HepG2 (cell line): ENCODE data around the gene LHFPL2. TPM values are rescaled to one million over a fixed set of nuclear protein-coding genes. Genes with fewer than 3 reads are reported as not detected.

ENCODE experiments used
- ASH2L ChIP-seq: fragments of 300-600, 200-600 bp; sonication (generic); IDR thresholded peaks from 2 replicates; pipeline ENCODE4 v1.7.0; 2017; ENCODE audit warnings: low read depth, mild to moderate bottlenecking, moderate library complexity, mixed read lengths, low read length; ENCODE audit not compliant: insufficient read length
- CEBPB ChIP-seq: IDR thresholded peaks from 2 replicates; pipeline ENCODE4 v1.6.1; 2011; ENCODE audit warnings: low read depth, low read length, improper control_type of control experiment, borderline replicate concordance
- MAZ ChIP-seq, 2 experiments: sonication (generic) in 1 of 2; formaldehyde crosslinking in 1 of 2; IDR thresholded peaks; 2 replicates each; pipeline versions ENCODE4 v1.5.0 to v1.6.1; 2012 to 2020; ENCODE audit warnings: low read depth in 2 of 2, mild to moderate bottlenecking in 2 of 2, borderline replicate concordance in 1 of 2, improper control_type of control experiment in 1 of 2, low read length in 1 of 2, missing genetic modification reagents in 1 of 2, moderate library complexity in 1 of 2
- MIER3 ChIP-seq: IDR thresholded peaks from 2 replicates; pipeline ENCODE4 v1.6.1; 2016; ENCODE audit warnings: missing compliant biosample characterization, borderline replicate concordance
- RAD21 ChIP-seq: fragments of 450-650 bp; formaldehyde crosslinking; IDR thresholded peaks from 2 replicates; pipeline ENCODE4 v1.5.0; 2020; ENCODE audit warnings: mild to moderate bottlenecking
- TBP ChIP-seq: sonication (generic); formaldehyde crosslinking; IDR thresholded peaks from 2 replicates; pipeline ENCODE4 v1.5.0; 2020; ENCODE audit warnings: missing genetic modification reagents
- TOE1 ChIP-seq: sonication (generic); formaldehyde crosslinking; IDR thresholded peaks from 2 replicates; pipeline ENCODE4 v1.4.0; 2020; ENCODE audit warnings: mild to moderate bottlenecking, missing genetic modification reagents
- ZIK1 ChIP-seq: sonication (generic); formaldehyde crosslinking; IDR thresholded peaks from 2 replicates; pipeline ENCODE4 v1.5.0; 2020; ENCODE audit warnings: mild to moderate bottlenecking, low read depth, missing genetic modification reagents, borderline replicate concordance
- ZNF607 ChIP-seq: sonication (generic); formaldehyde crosslinking; IDR thresholded peaks from 2 replicates; pipeline ENCODE4 v1.5.1; 2020; ENCODE audit warnings: missing genetic modification reagents, mild to moderate bottlenecking, borderline replicate concordance
- ZNF878 ChIP-seq: sonication (generic); formaldehyde crosslinking; IDR thresholded peaks from 2 replicates; pipeline ENCODE4 v1.8.1; 2023; ENCODE audit warnings: mild to moderate bottlenecking, missing genetic modification reagents, moderate library complexity
- polyA plus RNA-seq, 8 experiments: library from polyadenylated mRNA; depleted of rRNA in 3 of 8; stranded (reverse) in 7 of 8; unstranded in 1 of 8; fragments of >200 nt; fragmentation: Illumina TruSeq in 4 of 8; extraction: Trizol in 4 of 8; gene quantifications; 2 replicates each; pipeline versions ENCODE4 v1.2.1 to v1.2.3, GENCODE V29; 2011 to 2016; ENCODE audit warnings: low read depth in 4 of 8, missing spikeins in 1 of 8, mixed read lengths in 1 of 8; ENCODE audit not compliant: insufficient read depth in 1 of 8
- total RNA-seq, 5 experiments: library from RNA; depleted of rRNA; stranded (reverse); fragments of >200 nt; fragmentation: Illumina TruSeq; extraction: Trizol; gene quantifications; 2 replicates each; pipeline ENCODE4 v1.2.3, GENCODE V29; 2016; ENCODE audit warnings: low read depth in 1 of 5
- TF ChIP-seq, protein P1 (sequence below), 2 experiments: sonication (generic) in 1 of 2; formaldehyde crosslinking in 1 of 2; IDR thresholded peaks; 2 replicates each; pipeline versions ENCODE4 v1.4.0 to v1.6.1; 2018 to 2020; ENCODE audit warnings: missing genetic modification reagents in 2 of 2, borderline replicate concordance in 1 of 2, low read depth in 1 of 2, mild to moderate bottlenecking in 1 of 2, missing biosample characterization in 1 of 2
- TF ChIP-seq, protein P2 (sequence below): sonication (generic); formaldehyde crosslinking; IDR thresholded peaks from 2 replicates; pipeline ENCODE4 v1.5.0; 2020; ENCODE audit warnings: mild to moderate bottlenecking, missing genetic modification reagents
- TF ChIP-seq, protein P3 (sequence below): sonication (generic); formaldehyde crosslinking; IDR thresholded peaks from 2 replicates; pipeline ENCODE4 v1.4.0; 2020; ENCODE audit warnings: missing genetic modification reagents
- TF ChIP-seq, protein P4 (sequence below): sonication (generic); formaldehyde crosslinking; IDR thresholded peaks from 2 replicates; pipeline ENCODE4 v1.5.1; 2020; ENCODE audit warnings: mild to moderate bottlenecking, missing genetic modification reagents, moderate library complexity

The LHFPL2 gene
- total and polyA plus RNA-seq, 2 of the 13 experiments (the other 11 are each of a cell fraction or from before 2014, with no cell fraction given) = 6.0 to 20.0 TPM

DNA sequence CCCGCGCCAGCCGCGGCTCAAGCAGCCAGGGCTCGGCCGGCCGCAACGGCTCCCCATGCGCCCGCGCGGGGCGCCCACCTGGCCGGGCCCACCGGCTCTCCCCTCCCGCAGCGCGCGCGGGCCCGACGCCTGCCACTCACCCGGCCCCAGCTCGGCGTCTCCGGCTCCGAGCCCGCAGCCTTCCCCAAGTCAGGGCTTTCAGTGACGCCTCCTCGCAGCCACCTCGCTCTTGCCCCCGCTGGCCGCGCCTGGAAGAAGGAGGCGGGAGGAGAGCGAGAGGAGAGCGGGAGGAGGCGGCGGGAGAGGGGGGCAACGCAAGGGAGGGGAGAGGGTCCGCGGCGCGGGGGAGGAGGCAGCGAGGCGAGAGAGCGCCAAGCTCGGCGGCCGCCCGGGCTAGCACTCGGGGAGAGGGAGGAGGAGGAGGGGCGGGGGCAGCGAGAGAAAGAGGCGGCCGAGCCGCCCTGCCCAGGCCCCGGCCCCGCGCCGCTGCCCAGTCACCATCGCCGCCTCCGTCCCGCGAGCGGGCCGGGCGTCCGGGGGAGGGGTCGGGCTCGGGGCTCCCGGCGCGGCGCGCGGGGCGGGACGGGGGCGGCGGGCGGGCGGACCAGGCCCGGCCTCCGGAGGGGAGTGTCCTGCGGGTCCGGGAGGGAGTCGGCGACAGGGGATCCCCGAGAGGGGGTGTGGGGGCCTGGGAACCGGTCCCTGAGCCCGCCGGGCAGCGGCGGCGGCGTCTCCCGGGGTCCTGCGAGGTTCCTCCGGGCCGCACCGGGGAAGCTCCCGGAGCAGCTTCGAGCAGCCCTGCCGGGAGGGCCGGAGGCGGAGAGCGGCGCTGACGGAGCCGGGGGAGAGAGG is at the start of gene LHFPL2 (continued):
- TF ChIP-seq, protein P1, sequence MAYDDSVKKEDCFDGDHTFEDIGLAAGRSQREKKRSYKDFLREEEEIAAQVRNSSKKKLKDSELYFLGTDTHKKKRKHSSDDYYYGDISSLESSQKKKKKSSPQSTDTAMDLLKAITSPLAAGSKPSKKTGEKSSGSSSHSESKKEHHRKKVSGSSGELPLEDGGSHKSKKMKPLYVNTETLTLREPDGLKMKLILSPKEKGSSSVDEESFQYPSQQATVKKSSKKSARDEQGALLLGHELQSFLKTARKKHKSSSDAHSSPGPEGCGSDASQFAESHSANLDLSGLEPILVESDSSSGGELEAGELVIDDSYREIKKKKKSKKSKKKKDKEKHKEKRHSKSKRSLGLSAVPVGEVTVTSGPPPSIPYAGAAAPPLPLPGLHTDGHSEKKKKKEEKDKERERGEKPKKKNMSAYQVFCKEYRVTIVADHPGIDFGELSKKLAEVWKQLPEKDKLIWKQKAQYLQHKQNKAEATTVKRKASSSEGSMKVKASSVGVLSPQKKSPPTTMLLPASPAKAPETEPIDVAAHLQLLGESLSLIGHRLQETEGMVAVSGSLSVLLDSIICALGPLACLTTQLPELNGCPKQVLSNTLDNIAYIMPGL (CRISPR knock-in tag; IDR thresholded peaks at IDR 0.05; ENCODE audit: borderline replicate concordance in 1 of 2, low read depth in 1 of 2) = peak in 1 of 2 experiments; percentile 85; a peak in 1 of 4 replicates
- TF ChIP-seq, protein P2, sequence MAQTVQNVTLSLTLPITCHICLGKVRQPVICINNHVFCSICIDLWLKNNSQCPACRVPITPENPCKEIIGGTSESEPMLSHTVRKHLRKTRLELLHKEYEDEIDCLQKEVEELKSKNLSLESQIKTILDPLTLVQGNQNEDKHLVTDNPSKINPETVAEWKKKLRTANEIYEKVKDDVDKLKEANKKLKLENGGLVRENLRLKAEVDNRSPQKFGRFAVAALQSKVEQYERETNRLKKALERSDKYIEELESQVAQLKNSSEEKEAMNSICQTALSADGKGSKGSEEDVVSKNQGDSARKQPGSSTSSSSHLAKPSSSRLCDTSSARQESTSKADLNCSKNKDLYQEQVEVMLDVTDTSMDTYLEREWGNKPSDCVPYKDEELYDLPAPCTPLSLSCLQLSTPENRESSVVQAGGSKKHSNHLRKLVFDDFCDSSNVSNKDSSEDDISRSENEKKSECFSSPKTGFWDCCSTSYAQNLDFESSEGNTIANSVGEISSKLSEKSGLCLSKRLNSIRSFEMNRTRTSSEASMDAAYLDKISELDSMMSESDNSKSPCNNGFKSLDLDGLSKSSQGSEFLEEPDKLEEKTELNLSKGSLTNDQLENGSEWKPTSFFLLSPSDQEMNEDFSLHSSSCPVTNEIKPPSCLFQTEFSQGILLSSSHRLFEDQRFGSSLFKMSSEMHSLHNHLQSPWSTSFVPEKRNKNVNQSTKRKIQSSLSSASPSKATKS (CRISPR knock-in tag) = no peak
- TF ChIP-seq MIER3 (CRISPR knock-in tag) (no peak), ASH2L (peak; percentile 70), ZNF607 (CRISPR knock-in tag) (peak; percentile 10; the same call in 1 of the 2 replicates), TOE1 (CRISPR knock-in tag) (no peak), RAD21 (CRISPR knock-in tag) (peak; percentile 39; the same call in 1 of the 2 replicates), TBP (CRISPR knock-in tag) (no peak), CEBPB (no peak), ZIK1 (0 out of 2 replicates have a peak, but pooled peaks have one; percentile 22), ZNF878 (no peak), MAZ (IDR thresholded peaks at IDR 0.05; ENCODE audit: borderline replicate concordance, low read depth, low read length) (no peak; the same call in none of the 2 replicates), MAZ (CRISPR knock-in tag; IDR thresholded peaks at IDR 0.05; ENCODE audit: low read depth) (peak; percentile 49; the same call in 1 of the 2 replicates)
- TF ChIP-seq, protein P3, sequence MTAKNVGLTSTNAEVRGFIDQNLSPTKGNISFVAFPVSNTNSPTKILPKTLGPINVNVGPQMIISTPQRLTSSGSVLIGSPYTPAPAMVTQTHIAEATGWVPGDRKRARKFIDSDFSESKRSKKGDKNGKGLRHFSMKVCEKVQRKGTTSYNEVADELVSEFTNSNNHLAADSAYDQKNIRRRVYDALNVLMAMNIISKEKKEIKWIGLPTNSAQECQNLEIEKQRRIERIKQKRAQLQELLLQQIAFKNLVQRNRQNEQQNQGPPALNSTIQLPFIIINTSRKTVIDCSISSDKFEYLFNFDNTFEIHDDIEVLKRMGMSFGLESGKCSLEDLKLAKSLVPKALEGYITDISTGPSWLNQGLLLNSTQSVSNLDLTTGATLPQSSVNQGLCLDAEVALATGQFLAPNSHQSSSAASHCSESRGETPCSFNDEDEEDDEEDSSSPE = peak; percentile 12; the same call in 1 of the 2 replicates
- TF ChIP-seq, protein P4, sequence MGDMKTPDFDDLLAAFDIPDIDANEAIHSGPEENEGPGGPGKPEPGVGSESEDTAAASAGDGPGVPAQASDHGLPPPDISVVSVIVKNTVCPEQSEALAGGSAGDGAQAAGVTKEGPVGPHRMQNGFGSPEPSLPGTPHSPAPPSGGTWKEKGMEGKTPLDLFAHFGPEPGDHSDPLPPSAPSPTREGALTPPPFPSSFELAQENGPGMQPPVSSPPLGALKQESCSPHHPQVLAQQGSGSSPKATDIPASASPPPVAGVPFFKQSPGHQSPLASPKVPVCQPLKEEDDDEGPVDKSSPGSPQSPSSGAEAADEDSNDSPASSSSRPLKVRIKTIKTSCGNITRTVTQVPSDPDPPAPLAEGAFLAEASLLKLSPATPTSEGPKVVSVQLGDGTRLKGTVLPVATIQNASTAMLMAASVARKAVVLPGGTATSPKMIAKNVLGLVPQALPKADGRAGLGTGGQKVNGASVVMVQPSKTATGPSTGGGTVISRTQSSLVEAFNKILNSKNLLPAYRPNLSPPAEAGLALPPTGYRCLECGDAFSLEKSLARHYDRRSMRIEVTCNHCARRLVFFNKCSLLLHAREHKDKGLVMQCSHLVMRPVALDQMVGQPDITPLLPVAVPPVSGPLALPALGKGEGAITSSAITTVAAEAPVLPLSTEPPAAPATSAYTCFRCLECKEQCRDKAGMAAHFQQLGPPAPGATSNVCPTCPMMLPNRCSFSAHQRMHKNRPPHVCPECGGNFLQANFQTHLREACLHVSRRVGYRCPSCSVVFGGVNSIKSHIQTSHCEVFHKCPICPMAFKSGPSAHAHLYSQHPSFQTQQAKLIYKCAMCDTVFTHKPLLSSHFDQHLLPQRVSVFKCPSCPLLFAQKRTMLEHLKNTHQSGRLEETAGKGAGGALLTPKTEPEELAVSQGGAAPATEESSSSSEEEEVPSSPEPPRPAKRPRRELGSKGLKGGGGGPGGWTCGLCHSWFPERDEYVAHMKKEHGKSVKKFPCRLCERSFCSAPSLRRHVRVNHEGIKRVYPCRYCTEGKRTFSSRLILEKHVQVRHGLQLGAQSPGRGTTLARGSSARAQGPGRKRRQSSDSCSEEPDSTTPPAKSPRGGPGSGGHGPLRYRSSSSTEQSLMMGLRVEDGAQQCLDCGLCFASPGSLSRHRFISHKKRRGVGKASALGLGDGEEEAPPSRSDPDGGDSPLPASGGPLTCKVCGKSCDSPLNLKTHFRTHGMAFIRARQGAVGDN (CRISPR knock-in tag) = peak; percentile 49
